M059J (cell line): ENCODE results near the gene ZEB1. TPM values are rescaled to one million over a fixed set of nuclear protein-coding genes. Genes with fewer than 3 reads are reported as not detected.
A peak's percentile ranks its signal among the peaks of the same experiment; 100 is the strongest.
"Not testable (repeated sequence)": the region's sequence is repeated elsewhere in the genome, so short reads cannot be mapped to it uniquely, and the experiment has no call there.

ENCODE experiments used
- DNase-seq: peaks from one replicate; pipeline ENCODE4 v3.0.0-alpha.2; 2012; ENCODE audit warnings: low read depth
- total RNA-seq: library from RNA; depleted of rRNA; stranded (reverse); fragments of >200 nt; shearing (Covaris generic); gene quantifications from 2 replicates; pipeline ENCODE4 v1.2.3, GENCODE V29; 2014

Gene ZEB1
- total RNA-seq, 1 experiment from 2014 or later = 14.4 TPM

GRCh38 chr10:31422634-31423033, 103.6 kb downstream of the ZEB1 start:
- DNase-seq = no peak

- no peak for DNase-seq
These were observed 105.5 kb downstream of the ZEB1 start for GRCh38 chr10:31424473-31424872.

GRCh38 chr10:31426401-31426800, 107.4 kb downstream of the ZEB1 start:
- peak; percentile 76 for DNase-seq

DNA sequence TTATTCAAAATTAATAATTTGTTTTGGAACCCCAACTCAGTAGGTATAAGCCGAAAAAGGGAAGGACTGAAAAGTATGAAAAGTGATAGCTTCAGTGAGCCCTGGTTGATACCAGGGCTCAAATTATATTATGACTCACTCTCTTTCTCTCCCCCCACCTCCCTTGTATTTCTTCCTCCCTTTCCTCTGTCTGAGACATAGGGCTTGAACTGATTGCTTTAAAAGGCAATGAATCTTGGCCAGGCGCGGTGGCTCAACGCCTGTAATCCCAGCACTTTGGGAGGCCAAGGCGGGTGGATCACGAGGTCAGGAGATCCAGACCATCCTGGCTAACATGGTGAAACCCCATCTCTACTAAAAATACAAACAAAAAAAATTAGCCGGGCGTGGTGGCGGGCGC, 108.3 kb downstream of the ZEB1 start:
- DNase-seq = peak; percentile 37

DNA sequence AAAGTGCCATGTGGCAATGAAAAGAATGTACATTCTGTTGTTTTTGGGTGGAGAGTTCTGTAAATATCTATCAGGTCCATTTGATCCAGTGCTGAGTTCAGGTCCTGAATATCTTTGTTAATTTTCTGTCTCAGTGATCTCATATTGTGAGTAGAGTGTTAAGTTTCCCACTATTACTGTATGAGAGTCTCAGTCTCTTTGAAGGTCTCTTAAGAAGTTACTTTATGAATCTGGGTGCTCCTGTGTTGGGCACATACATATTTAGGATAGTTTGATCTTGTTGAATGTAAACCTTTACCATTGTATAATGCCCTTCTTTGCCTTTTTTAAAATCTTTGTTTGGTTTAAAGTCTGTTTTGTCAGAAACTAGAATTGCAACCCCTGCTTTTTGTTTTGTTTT, 109.5 kb downstream of the ZEB1 start:
- not testable (repeated sequence) for DNase-seq

DNA sequence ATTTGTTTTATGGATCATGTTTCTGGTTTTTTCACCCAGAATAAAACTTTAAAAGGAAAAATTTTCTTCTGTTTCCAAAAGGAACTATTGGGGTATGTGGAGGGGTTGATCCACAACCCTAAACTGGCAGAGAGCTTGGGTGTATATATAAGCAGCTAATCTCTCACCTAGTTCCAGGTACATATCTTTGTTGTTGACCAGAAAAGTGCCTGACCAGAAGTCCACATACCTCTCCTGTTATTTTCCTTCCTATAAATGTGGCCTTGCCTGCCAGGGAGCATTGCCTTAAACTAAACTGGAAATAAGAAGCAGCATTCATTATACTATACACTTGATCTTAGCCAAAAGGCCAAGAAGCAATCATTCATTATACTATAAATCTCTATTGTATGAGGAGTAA, 112.0 kb downstream of the ZEB1 start:
- DNase-seq = no peak

DNA sequence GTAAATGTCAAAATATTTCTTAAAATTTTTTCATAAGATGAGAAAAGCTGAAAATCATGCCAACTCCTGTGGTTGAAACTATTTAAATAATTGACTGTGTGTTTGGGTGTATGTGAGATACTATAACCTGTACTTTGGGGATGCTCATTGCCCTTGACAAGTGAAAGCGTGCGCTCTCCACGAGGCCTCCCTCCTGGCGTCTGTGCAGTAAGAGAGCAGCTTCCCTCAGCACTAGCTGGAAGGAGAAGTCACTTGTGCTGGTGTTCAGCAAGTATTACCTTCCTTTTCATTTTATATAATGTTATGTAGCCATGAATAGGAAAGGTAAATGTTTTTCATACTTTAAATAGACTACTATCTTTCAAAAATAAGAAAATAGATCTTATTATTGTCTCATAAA, 118.9 kb downstream of the ZEB1 start:
- DNase-seq = no peak

GRCh38 chr10:31451766-31452165, 132.8 kb downstream of the ZEB1 start:
- no peak for DNase-seq

GRCh38 chr10:31456468-31456867, 137.5 kb downstream of the ZEB1 start:
- DNase-seq = no peak

GRCh38 chr10:31457858-31458257, 138.8 kb downstream of the ZEB1 start:
- DNase-seq = no peak

GRCh38 chr10:31458974-31459373, 140.0 kb downstream of the ZEB1 start:
- DNase-seq = no peak

DNA sequence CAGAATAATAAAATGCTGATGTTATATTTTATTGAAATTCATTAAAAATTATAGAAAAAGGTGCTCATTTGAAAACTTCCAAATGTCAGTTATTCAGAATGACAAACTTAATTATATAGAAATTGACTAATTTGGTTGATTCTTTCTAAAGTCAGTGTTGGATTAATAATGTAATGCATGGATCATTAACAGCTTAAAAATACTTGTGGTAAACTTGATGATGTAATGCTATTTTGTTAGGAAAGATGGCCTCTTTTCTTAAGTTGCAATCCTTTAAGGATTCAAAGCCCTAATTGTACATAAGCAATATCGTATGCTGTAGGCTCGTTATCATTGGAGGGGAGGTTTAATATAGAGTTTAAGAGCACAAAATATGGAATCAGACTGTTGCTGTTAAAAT, 141.2 kb downstream of the ZEB1 start:
- no peak for DNase-seq

DNA sequence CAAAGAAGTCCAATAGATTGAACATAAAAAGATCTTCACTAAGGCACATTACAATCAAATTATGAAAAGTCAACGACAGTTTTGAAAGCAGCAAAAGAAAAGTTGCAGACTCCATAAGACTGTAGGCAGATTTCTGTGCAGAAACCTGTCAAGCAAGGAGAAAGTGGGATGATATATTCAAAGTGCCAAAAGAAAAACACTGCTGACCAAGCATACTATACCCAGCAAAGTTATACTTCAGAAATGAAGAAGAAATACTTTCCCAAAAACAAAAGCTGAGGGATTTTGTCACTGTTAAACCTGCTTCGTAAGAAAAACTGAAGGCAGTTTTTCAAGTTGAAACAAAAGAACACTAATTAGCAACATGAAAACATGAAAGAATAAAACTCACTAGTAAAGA, 145.5 kb downstream of the ZEB1 start:
- no peak for DNase-seq

- no peak for DNase-seq
These were observed 147.3 kb downstream of the ZEB1 start for GRCh38 chr10:31466313-31466712.

DNA sequence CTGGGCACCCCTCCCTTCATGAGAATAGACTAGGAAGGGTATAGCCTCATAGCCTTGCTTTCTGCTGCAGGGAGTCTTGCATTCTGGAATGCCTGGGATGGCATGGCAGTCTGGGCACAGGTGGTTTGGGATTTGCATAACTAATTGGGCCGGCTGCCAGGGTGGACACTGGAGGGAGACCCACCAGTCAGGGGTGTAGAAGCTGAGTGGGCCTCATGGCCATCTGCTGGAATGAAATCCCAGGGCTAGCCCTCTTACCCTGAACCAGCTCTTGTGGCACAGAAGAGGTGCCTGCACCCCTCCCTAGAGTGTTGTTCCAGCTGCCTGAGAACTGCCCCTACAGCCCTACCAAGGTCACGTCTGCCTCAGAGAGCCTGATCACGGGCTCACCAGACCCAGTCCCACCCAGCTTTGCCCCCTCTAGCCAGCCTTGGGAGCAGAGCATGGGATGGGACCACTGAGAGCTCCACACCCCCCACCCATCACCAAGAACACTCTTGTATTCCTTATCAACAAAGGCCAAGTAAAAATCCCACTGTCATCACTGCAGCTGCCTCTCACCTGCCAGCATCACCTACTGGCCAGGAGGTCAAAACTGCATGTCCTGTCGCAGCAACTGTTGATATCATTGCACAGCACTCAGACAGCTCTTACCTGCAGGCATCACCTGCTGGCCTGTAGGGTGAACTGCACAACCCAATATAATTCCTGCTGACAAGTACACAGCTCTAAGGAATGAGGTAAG, 148.9 kb downstream of the ZEB1 start:
- no peak for DNase-seq

DNA sequence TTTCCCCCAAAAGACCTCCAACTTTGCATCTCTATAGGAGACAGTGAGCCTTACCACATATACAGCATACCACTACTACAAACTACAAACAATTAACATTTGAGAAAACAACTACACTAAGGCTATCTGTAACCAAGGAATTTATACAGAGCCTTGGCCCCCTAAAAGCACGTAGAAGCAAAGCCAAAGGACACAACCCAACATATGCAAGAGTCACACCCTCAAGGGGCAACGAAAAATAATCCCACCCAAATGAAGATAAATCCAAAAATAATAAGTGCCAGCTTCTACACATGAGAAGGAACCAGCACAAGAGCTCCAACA, 149.5 kb downstream of the ZEB1 start:
- no peak for DNase-seq

GRCh38 chr10:31475519-31475918, 156.5 kb downstream of the ZEB1 start:
- DNase-seq = no peak

- DNase-seq = no peak
These were observed 157.1 kb downstream of the ZEB1 start for GRCh38 chr10:31476088-31476487.

DNA sequence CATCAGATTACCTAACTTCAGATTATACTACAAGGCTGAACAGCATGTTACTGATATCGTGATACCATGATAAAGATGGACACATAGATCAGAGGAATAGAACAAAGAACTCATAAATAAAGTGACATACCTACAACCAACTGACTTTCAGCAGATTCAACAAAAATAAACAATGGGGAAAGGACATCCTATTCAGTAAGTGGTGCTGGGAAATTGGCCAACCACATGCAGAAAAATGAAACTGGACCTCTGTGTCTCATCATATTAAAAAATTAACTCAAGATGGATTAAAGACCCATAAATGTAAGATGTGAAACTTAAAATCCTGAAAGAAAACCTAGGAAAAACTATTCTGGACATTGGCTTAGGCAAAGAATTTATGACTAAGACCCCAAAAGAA, 158.6 kb downstream of the ZEB1 start:
- peak; percentile 15 for DNase-seq

- DNase-seq = peak; percentile 1
These were observed 160.7 kb downstream of the ZEB1 start for GRCh38 chr10:31479752-31480151.

DNA sequence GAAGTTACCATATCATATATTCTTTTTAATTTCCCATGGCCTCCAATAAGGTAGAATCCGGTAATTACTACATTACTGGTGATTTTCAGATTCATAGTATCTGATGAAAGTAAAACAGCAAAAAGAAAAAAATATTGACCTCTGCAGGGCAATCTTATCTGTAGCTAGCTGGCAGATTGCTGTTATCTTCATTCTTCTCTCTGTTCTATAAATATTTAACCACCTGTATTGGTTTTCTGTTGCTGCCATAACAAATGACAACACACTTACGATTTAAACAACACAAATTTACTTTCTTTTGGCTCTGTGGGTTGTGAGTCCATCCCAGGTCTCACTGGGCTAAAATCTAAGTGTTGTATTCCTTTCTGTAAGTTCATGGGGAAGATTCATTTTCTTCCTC, 164.5 kb downstream of the ZEB1 start:
- DNase-seq = no peak

DNA sequence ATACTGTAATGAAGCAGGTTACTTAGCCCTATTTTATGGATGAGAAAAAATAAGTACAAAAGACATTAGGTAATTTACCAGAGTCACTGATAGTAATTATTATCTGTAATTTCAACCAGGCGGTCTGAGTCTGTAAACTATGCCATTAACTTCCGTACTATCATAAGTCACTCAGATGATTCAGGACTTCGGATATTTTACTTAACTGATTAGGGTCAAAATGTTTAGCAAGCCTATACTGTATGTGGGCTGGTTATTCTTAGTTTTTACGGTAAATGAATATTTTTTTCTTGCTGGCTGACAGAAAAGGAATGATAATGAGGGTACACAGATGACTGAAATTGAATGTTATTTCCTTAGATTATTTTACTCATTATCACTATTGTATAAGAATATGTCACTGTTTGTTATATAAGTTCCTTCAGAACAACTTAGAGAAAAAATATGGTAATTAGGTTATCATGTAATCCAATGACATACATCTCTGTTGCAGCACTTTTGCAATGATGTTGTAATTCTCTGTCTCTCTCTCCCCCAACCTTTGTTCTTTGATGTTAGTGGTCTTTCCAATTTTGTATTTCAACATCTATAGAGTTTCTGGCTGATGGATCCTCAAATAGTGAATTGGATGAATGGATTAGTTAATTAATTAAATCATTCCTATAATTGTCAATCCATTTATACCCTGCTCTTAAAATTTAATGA, 165.6 kb downstream of the ZEB1 start:
- no peak for DNase-seq

- peak; percentile 36 for DNase-seq
These were observed 172.0 kb downstream of the ZEB1 start for GRCh38 chr10:31490858-31491504.
